A549 (cell line): Measurements from ENCODE around the gene FRMD4A. TPM values are rescaled to one million over a fixed set of nuclear protein-coding genes. Genes with fewer than 3 reads are reported as not detected.

Experiments
- ATAC-seq, 2 experiments: fragments of 200-7000 bp in 1 of 2; fragments of >200 bp in 1 of 2; cut with Nextera tagmentation in 1 of 2; cut with Tn5 transposase in 1 of 2; 3 replicates each; pipeline versions ENCODE4 v1.8.0 to v1.9.1; 2018 to 2020; ENCODE audit warnings: mild to moderate bottlenecking in 1 of 2, moderate library complexity in 1 of 2
- CTCF ChIA-PET: fragments of 300-600 bp; sonication (Branson Sonifier 250); formaldehyde crosslinking; extraction: SDS; loops from one replicate; lab custom pipeline; 2021; ENCODE audit warnings: antibody characterized with exemption, inconsistent platforms; lab: Yijun Ruan, JAX
- POLR2A ChIA-PET: fragments of 350-600 bp; formaldehyde crosslinking; extraction: SDS; loops from one replicate; lab custom pipeline; 2021; ENCODE audit warnings: antibody characterized with exemption, inconsistent platforms; lab: Yijun Ruan, JAX
- DNase-seq, 2 experiments: peaks; one replicate each; pipeline versions ENCODE4 v3.0.0 to v3.0.0-alpha.2; 2011 to 2016; ENCODE audit warnings: low read depth in 1 of 2, low spot score in 1 of 2
- FAIRE-seq: peaks from 2 replicates; lab custom pipeline; 2011; peaks lifted over from hg19 to GRCh38; lab: Jason Lieb, UNC
- H3K27ac ChIP-seq, 2 experiments: fragments of >200 bp; sonication (Bioruptor Twin); formaldehyde crosslinking; 3 replicates each; pipeline ENCODE4 v1.5.1; 2016 to 2017
- H3K4me1 ChIP-seq: fragments of >200 bp; sonication (Bioruptor Twin); formaldehyde crosslinking; 3 replicates; pipeline ENCODE4 v1.6.1; 2016
- H3K4me2 ChIP-seq: fragments of >200 bp; sonication (Bioruptor Twin); formaldehyde crosslinking; 3 replicates; pipeline ENCODE4 v1.6.1; 2016
- H3K4me3 ChIP-seq: fragments of >200 bp; sonication (Bioruptor Twin); formaldehyde crosslinking; 3 replicates; pipeline ENCODE4 v1.5.1; 2016
- H3K9me3 ChIP-seq: fragments of >200 bp; sonication (Bioruptor Twin); formaldehyde crosslinking; 3 replicates; pipeline ENCODE4 v1.6.1; 2016
- BHLHE40 ChIP-seq: IDR thresholded peaks from 2 replicates; pipeline ENCODE4 v1.6.1; 2012; ENCODE audit warnings: low read depth, low read length, inconsistent platforms
- CBX8 ChIP-seq: fragments of 200-600 bp; sonication (generic); IDR thresholded peaks from 2 replicates; pipeline ENCODE4 v1.6.1; 2016
- CEBPB ChIP-seq, 2 experiments: fragments of >200 bp in 1 of 2; sonication (Bioruptor Twin) in 1 of 2; formaldehyde crosslinking in 1 of 2; IDR thresholded peaks; 2 replicates each; pipeline ENCODE4 v1.6.1; 2012 to 2016
- CHD2 ChIP-seq: fragments of 150-350 bp; IDR thresholded peaks from 2 replicates; pipeline ENCODE4 v1.6.1; 2014; ENCODE audit warnings: low read length; ENCODE audit not compliant: partially characterized antibody
- EHMT2 ChIP-seq: fragments of 200-600 bp; sonication (generic); IDR thresholded peaks from 2 replicates; pipeline ENCODE4 v1.6.1; 2016; ENCODE audit warnings: antibody characterized with exemption, low read depth, mild to moderate bottlenecking, moderate library complexity
- ESRRA ChIP-seq: fragments of 150-350 bp; IDR thresholded peaks from 2 replicates; pipeline ENCODE4 v1.6.1; 2014; ENCODE audit warnings: mild to moderate bottlenecking, low read length, borderline replicate concordance
- FOSB ChIP-seq: fragments of 250-450 bp; sonication (Bioruptor Pico); IDR thresholded peaks from 2 replicates; pipeline ENCODE4 v1.5.0; 2020; ENCODE audit warnings: mild to moderate bottlenecking, moderate library complexity
- GATA3 ChIP-seq: IDR thresholded peaks from 2 replicates; pipeline ENCODE4 v1.6.1; 2012; ENCODE audit warnings: borderline replicate concordance
- HES2 ChIP-seq: fragments of >200 bp; sonication (Bioruptor Twin); formaldehyde crosslinking; IDR thresholded peaks from 2 replicates; pipeline ENCODE4 v1.6.1; 2016
- HEYL ChIP-seq: fragments of 250-450 bp; sonication (Bioruptor Pico); IDR thresholded peaks from 2 replicates; pipeline ENCODE4 v1.8.0; 2021; ENCODE audit warnings: mild to moderate bottlenecking, moderate library complexity
- HOXB5 ChIP-seq: fragments of 250-450 bp; sonication (Bioruptor Pico); IDR thresholded peaks from 2 replicates; pipeline ENCODE4 v1.5.0; 2020; ENCODE audit warnings: mild to moderate bottlenecking, moderate library complexity
- JUN ChIP-seq, 2 experiments: fragments of >200 bp; sonication (Bioruptor Twin); formaldehyde crosslinking; IDR thresholded peaks; 2 replicates in 1 of 2; 3 replicates in 1 of 2; pipeline ENCODE4 v1.6.1; 2016 to 2017
- JUNB ChIP-seq: fragments of >200 bp; sonication (Bioruptor Twin); formaldehyde crosslinking; IDR thresholded peaks from 2 replicates; pipeline ENCODE4 v1.6.1; 2016
- MAFK ChIP-seq: fragments of 450-650 bp; IDR thresholded peaks from 2 replicates; pipeline ENCODE4 v1.6.1; 2014; ENCODE audit not compliant: partially characterized antibody
- PBX3 ChIP-seq: IDR thresholded peaks from 2 replicates; pipeline ENCODE4 v1.6.1; 2012
- PHF8 ChIP-seq: fragments of 200-600 bp; sonication (generic); IDR thresholded peaks from 2 replicates; pipeline ENCODE4 v1.6.1; 2016; ENCODE audit warnings: low read depth, mild to moderate bottlenecking, antibody characterized with exemption, moderate library complexity, borderline replicate concordance
- POLR2A ChIP-seq: IDR thresholded peaks from 2 replicates; pipeline ENCODE4 v1.6.1; 2012; ENCODE audit warnings: mild to moderate bottlenecking, low read length
- RAD21 ChIP-seq, 2 experiments: fragments of >200 bp in 1 of 2; sonication (Bioruptor Twin) in 1 of 2; formaldehyde crosslinking in 1 of 2; IDR thresholded peaks in 1 of 2; conservative IDR thresholded peaks in 1 of 2; 2 replicates in 1 of 2; 3 replicates in 1 of 2; pipeline ENCODE4 v1.6.1; 2012 to 2018; ENCODE audit warnings: inconsistent platforms in 1 of 2
- RARB ChIP-seq: fragments of 250-450 bp; sonication (Bioruptor Pico); IDR thresholded peaks from 2 replicates; pipeline ENCODE4 v1.8.0; 2021; ENCODE audit warnings: mild to moderate bottlenecking, moderate library complexity
- REST ChIP-seq: fragments of 200-600 bp; sonication (generic); IDR thresholded peaks from 2 replicates; pipeline ENCODE4 v1.6.1; 2016; ENCODE audit warnings: antibody characterized with exemption, mild to moderate bottlenecking, moderate library complexity
- SMC3 ChIP-seq: fragments of >200 bp; sonication (Bioruptor Twin); formaldehyde crosslinking; IDR thresholded peaks from 3 replicates; pipeline ENCODE4 v1.6.1; 2018; ENCODE audit warnings: inconsistent platforms
- TP53 ChIP-seq: fragments of 250-450 bp; sonication (Bioruptor Pico); IDR thresholded peaks from 2 replicates; pipeline ENCODE4 v1.5.0; 2021; ENCODE audit warnings: mild to moderate bottlenecking, moderate library complexity
- ZFP36 ChIP-seq: fragments of 450-650 bp; IDR thresholded peaks from 2 replicates; pipeline ENCODE4 v1.6.1; 2014; ENCODE audit warnings: borderline replicate concordance; ENCODE audit not compliant: partially characterized antibody
- ZSCAN20 ChIP-seq: fragments of 250-450 bp; sonication (Bioruptor Pico); IDR thresholded peaks from 2 replicates; pipeline ENCODE4 v1.8.0; 2022; ENCODE audit warnings: mild to moderate bottlenecking, moderate library complexity
- WGBS: methylation state at CpG from one replicate; pipeline ENCODE4 v1.1.6; 2017; ENCODE audit errors: missing lambda C conversion rate; 5-methylcytosine and 5-hydroxymethylcytosine counted together
- polyA plus RNA-seq, 4 experiments: library from polyadenylated mRNA; depleted of rRNA in 3 of 4; stranded (reverse); fragments of >200 nt; fragmentation: RNase III in 1 of 4; extraction: RNeasy Plus Mini Kit Qiagen cat#74134 plus additional on column Dnase treatment in 1 of 4; gene quantifications; 2 replicates in 3 of 4; 3 replicates in 1 of 4; pipeline ENCODE4 v1.2.3, GENCODE V29; 2011 to 2017

The FRMD4A gene
- polyA plus RNA-seq, 2 of the 4 experiments (the other 2 are of a cell fraction), result 2.5 to 4.7 TPM

- TF ChIP-seq ZFP36, result no peak
- TF ChIP-seq POLR2A, result no peak
Measured at GRCh38 chr10:14056610-14057332, 274.0 kb downstream of the FRMD4A start (continued).

GRCh38 chr10:14052931-14053330 lies 277.8 kb downstream of the FRMD4A start:
- POLR2A ChIA-PET, result no interaction called here

GRCh38 chr10:14050598-14050997 lies 280.1 kb downstream of the FRMD4A start:
- WGBS, result 63% methylated on average over 4 of the region's 4 CpGs
- no peak overlapping the region for H3K4me2 ChIP-seq
- CTCF ChIA-PET, result interaction anchor here (0.6 kb wide), 1 partner anchor 145 kb away, joined by 3 read pairs; no protein-coding TSS in a partner anchor

More at GRCh38 chr10:14052931-14053330, 277.8 kb downstream of the FRMD4A start:
- DNase-seq (no peak), FAIRE-seq (no peak), ATAC-seq (no peak)
- TF ChIP-seq MAFK (no peak), POLR2A (no peak), ESRRA (no peak), PHF8 (no peak), EHMT2 (no peak), HOXB5 (CRISPR knock-in tag) (no peak), RARB (CRISPR knock-in tag) (no peak), JUN (IDR thresholded peaks at IDR 0.05) (no peak), ZFP36 (no peak), TP53 (no peak), CHD2 (no peak), BHLHE40 (no peak), SMC3 (no peak), REST (no peak), HEYL (CRISPR knock-in tag) (no peak), CBX8 (no peak), JUNB (no peak), PBX3 (no peak), FOSB (CRISPR knock-in tag) (no peak), CEBPB (IDR thresholded peaks at IDR 0.05) (no peak)
- CTCF ChIA-PET, result no interaction called here
- H3K4me2 ChIP-seq, result no peak overlapping the region
- 26% methylated on average over 5 of the region's 5 CpGs for WGBS
- H3K4me3 ChIP-seq, result no peak overlapping the region
- no peak overlapping the region for H3K27ac ChIP-seq
- no peaks in the 10 kb centered on the region for H3K9me3 ChIP-seq
- H3K4me1 ChIP-seq, result no peaks in the 10 kb centered on the region

More at GRCh38 chr10:14050598-14050997, 280.1 kb downstream of the FRMD4A start:
- H3K9me3 ChIP-seq, result no peaks in the 10 kb centered on the region
- no peak for FAIRE-seq
- ATAC-seq, result no peak
- H3K4me1 ChIP-seq, result no peaks in the 10 kb centered on the region
- POLR2A ChIA-PET, result no interaction called here
- DNase-seq, result no peak
- TF ChIP-seq HES2 (no peak), HEYL (CRISPR knock-in tag) (no peak), GATA3 (no peak), ZSCAN20 (no peak), RAD21 (conservative IDR thresholded peaks at IDR 0.05 in 1 of 2, IDR thresholded peaks at IDR 0.05 in 1 of 2) (no peak)
- H3K4me3 ChIP-seq, result no peak overlapping the region
- H3K27ac ChIP-seq, result no peak overlapping the region
